HG03558 (cell line): ENCODE results near the gene FMN2.
"Not testable (repeated sequence)": the region's sequence is repeated elsewhere in the genome, so short reads cannot be mapped to it uniquely, and the experiment has no call there.

Experiments used
- ATAC-seq: cut with Tn5 transposase; IDR thresholded peaks from one replicate; pipeline ENCODE4 v1.9.1; 2021; ENCODE audit warnings: moderate number of reproducible peaks; ENCODE audit not compliant: unreplicated experiment; ENCODE audit errors: extremely low read depth

Gene FMN2

GRCh38 chr1:240293706-240294105, 202.0 kb downstream of the FMN2 start:
- no peak for ATAC-seq

GRCh38 chr1:240294566-240294965, 202.9 kb downstream of the FMN2 start:
- ATAC-seq = no peak

- ATAC-seq = no peak
Measured at GRCh38 chr1:240295811-240296210, 204.1 kb downstream of the FMN2 start.

- ATAC-seq = no peak
Measured at GRCh38 chr1:240304466-240304865, 212.8 kb downstream of the FMN2 start.

- no peak for ATAC-seq
Measured at GRCh38 chr1:240306673-240307072, 215.0 kb downstream of the FMN2 start.

GRCh38 chr1:240308096-240308495, 216.4 kb downstream of the FMN2 start:
- no peak for ATAC-seq

- ATAC-seq = no peak
Measured at GRCh38 chr1:240309769-240310168, 218.1 kb downstream of the FMN2 start.

GRCh38 chr1:240310226-240310925, 218.7 kb downstream of the FMN2 start:
- ATAC-seq = no peak

- ATAC-seq = no peak
Measured at GRCh38 chr1:240312872-240313271, 221.2 kb downstream of the FMN2 start.

- no peak for ATAC-seq
Measured at GRCh38 chr1:240314845-240315801, 223.4 kb downstream of the FMN2 start.

- ATAC-seq = no peak
Measured at GRCh38 chr1:240319998-240320397, 228.3 kb downstream of the FMN2 start.

GRCh38 chr1:240320659-240321058, 229.0 kb downstream of the FMN2 start:
- ATAC-seq = no peak

- no peak for ATAC-seq
Measured at GRCh38 chr1:240322943-240323342, 231.3 kb downstream of the FMN2 start.

- ATAC-seq = not testable (repeated sequence)
Measured at GRCh38 chr1:240328382-240328781, 236.7 kb downstream of the FMN2 start.

GRCh38 chr1:240329443-240329842, 237.8 kb downstream of the FMN2 start:
- no peak for ATAC-seq

- no peak for ATAC-seq
Measured at GRCh38 chr1:240332672-240333071, 241.0 kb downstream of the FMN2 start.

GRCh38 chr1:240337781-240338180, 246.1 kb downstream of the FMN2 start:
- no peak for ATAC-seq

GRCh38 chr1:240338837-240339236, 247.2 kb downstream of the FMN2 start:
- ATAC-seq = no peak

GRCh38 chr1:240341365-240342250, 249.9 kb downstream of the FMN2 start:
- no peak for ATAC-seq

GRCh38 chr1:240342251-240342625, 250.6 kb downstream of the FMN2 start:
- no peak for ATAC-seq
